Coronary artery (tissue), 2 donors: ENCODE results near the gene HMGB3.
A peak's percentile ranks its signal among the peaks of the same experiment; 100 is the strongest.

Source experiments
- DNase-seq: peaks from one replicate; pipeline ENCODE4 v3.0.0-alpha.2; 2017; ENCODE audit warnings: low spot score
- H3K27ac ChIP-seq, 2 donors: fragments of 200-600 bp; sonication (generic); one replicate each; pipeline ENCODE4 v1.5.1; 2016 to 2019
- H3K4me3 ChIP-seq: fragments of 200-600 bp; sonication (generic); 2 replicates; pipeline ENCODE4 v1.5.1; 2016; ENCODE audit warnings: mild to moderate bottlenecking, moderate library complexity
- CTCF ChIP-seq: fragments of 200-600 bp; sonication (generic); IDR thresholded peaks from one replicate; pipeline ENCODE4 v1.5.1; 2019; ENCODE audit warnings: antibody characterized with exemption

Gene HMGB3

GRCh38 chrX:150982788-150983520 is at the start of gene HMGB3:
Gene HMGB3, plus strand, starts transcription at chrX:150983335. Its CDS starts 2,265 bp downstream, at chrX:150985600.
- TF ChIP-seq CTCF: no peak
- no peak within 1 kb of the TSS for H3K27ac ChIP-seq
- DNase-seq: peak; percentile 79
- peak within 1 kb of the TSS; percentile 72 for H3K4me3 ChIP-seq

- H3K4me3 ChIP-seq: no peak overlapping the region
- no peak for DNase-seq
- H3K27ac ChIP-seq: no peak overlapping the region
- TF ChIP-seq CTCF: no peak
Observed at GRCh38 chrX:150933945-150934350, 49.2 kb upstream of the HMGB3 start.

- H3K4me3 ChIP-seq: no peak overlapping the region
- no peak for DNase-seq
- TF ChIP-seq CTCF: no peak
- no peak overlapping the region for H3K27ac ChIP-seq
Observed at GRCh38 chrX:150934453-150934852, 48.7 kb upstream of the HMGB3 start.

- DNase-seq: no peak
- no peak overlapping the region for H3K4me3 ChIP-seq
- no peak overlapping the region for H3K27ac ChIP-seq
- TF ChIP-seq CTCF: no peak
Observed at GRCh38 chrX:150935467-150935866, 47.7 kb upstream of the HMGB3 start.

DNA sequence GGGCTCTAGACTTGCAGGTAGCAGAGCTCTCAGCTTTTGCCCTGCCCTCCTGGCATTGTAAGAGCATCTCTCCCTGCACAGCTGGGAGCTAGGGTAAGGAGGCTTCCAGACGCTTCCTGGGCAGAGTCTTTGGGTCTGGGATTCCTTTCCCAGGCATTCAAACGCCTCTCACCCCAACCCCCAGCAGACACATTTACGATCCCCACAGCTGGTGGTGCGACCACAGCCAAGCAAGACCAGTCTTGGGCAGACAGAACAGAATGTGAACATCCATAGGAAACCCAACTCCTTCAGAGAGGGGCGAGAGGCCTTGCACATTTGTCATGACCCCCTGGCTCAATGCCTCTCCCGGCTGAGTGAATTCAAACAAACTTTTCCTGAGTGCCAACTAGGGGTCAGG is 46.6 kb upstream of the HMGB3 start:
- no peak overlapping the region for H3K27ac ChIP-seq
- DNase-seq: no peak
- TF ChIP-seq CTCF: no peak
- H3K4me3 ChIP-seq: no peak overlapping the region

GRCh38 chrX:150940844-150941495 is 42.2 kb upstream of the HMGB3 start:
- no peak for DNase-seq

More at GRCh38 chrX:150940844-150941495, 42.2 kb upstream of the HMGB3 start:
- Histone ChIP-seq H3K4me3 (no peak overlapping the region), H3K27ac (no peak overlapping the region)
- TF ChIP-seq CTCF: no peak
